ENCODE measurements around the gene TMEM170B.

DNA sequence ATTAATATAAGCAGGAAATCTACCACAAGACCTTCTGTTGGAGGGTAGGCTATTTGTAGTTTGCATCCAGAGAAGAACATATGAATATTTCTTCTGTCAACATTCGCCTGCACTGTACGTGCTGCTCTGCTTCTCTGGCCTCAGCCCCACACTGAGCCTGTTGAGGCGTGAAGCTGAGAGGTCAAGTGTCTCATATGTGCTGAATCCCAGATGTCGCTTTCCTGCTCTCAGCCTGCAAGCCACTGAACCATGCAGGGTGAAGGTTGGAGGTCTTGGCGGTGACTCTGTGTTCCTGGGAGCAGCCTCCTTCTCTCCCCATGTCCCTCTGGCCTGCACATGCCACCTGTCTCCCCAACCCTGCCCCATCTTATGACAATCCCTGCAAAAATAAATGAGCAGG is 83.6 kb downstream of the TMEM170B start:
- TF ChIP-seq, protein P1, sequence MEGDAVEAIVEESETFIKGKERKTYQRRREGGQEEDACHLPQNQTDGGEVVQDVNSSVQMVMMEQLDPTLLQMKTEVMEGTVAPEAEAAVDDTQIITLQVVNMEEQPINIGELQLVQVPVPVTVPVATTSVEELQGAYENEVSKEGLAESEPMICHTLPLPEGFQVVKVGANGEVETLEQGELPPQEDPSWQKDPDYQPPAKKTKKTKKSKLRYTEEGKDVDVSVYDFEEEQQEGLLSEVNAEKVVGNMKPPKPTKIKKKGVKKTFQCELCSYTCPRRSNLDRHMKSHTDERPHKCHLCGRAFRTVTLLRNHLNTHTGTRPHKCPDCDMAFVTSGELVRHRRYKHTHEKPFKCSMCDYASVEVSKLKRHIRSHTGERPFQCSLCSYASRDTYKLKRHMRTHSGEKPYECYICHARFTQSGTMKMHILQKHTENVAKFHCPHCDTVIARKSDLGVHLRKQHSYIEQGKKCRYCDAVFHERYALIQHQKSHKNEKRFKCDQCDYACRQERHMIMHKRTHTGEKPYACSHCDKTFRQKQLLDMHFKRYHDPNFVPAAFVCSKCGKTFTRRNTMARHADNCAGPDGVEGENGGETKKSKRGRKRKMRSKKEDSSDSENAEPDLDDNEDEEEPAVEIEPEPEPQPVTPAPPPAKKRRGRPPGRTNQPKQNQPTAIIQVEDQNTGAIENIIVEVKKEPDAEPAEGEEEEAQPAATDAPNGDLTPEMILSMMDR (IDR thresholded peaks at IDR 0.05; ENCODE audit: control extremely low read depth in 1 of 3, insufficient read depth in 1 of 3, low read depth in 1 of 3, low read length in 3 of 3), result no peak
- TF ChIP-seq KDM1A (IDR thresholded peaks at IDR 0.05; ENCODE audit: borderline replicate concordance, low read length) (no peak), EP300 (IDR thresholded peaks at IDR 0.05; ENCODE audit: borderline replicate concordance in 1 of 2, low read depth in 2 of 2, low read length in 2 of 2) (no peak), POLR2AphosphoS5 (IDR thresholded peaks at IDR 0.05; ENCODE audit: low read depth, low read length) (no peak), RAD21 (IDR thresholded peaks at IDR 0.05 in 1 of 2, conservative IDR thresholded peaks at IDR 0.05 in 1 of 2; ENCODE audit: low read depth in 2 of 2, low read length in 2 of 2) (no peak), RBBP5 (IDR thresholded peaks at IDR 0.05; ENCODE audit: borderline replicate concordance, low read depth, low read length) (no peak), GABPA (IDR thresholded peaks at IDR 0.05; ENCODE audit: borderline replicate concordance, insufficient read depth, low read length) (no peak), SUZ12 (IDR thresholded peaks at IDR 0.05; ENCODE audit: low read length) (no peak)
